ENCODE data around the gene KRTCAP2.
"Not testable (repeated sequence)": the region's sequence is repeated elsewhere in the genome, so short reads cannot be mapped to it uniquely, and the experiment has no call there.

Gene KRTCAP2

DNA sequence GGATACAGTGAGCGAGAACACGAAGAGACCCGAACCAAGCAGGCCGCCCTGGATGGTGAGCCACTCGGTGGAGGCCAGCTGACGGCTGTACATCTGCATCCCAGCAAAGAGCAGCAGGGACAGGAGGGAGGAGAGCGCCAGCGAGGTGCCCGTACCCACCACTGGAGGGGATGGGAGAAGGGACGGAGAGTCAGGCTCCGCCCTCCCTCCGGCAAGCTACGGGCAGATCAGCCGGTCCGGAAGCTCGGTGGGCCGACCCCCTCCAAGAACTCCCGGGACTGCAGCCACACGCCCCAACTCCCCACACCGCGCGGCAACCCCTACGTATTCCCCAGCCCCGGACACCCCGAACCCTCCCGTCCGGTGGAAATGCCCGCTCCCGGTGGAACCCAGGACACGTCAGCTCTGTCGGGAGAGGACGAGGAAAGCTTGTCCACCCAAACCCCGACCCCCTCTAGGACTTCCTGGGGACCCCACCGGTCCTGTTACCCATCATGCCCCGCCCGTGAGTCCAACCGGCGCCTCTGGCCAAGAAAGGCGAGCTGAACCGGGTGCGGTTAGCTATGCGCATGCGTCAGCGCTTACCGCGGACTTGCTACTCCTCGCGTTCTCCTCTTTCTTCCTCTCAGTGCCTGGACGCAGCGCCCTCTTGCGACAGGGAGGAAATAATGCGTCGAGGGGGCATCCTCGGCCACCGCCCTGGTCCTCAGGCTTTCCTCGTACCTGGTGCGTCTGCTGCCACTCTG, at the start of gene KRTCAP2:
Gene KRTCAP2 (minus strand): TSS at position 573 of the 746 bp plus-strand sequence. CDS start 80 bp downstream, at position 493.
- DNase-seq (ENCODE audit: low read depth): peak; percentile 97

DNA sequence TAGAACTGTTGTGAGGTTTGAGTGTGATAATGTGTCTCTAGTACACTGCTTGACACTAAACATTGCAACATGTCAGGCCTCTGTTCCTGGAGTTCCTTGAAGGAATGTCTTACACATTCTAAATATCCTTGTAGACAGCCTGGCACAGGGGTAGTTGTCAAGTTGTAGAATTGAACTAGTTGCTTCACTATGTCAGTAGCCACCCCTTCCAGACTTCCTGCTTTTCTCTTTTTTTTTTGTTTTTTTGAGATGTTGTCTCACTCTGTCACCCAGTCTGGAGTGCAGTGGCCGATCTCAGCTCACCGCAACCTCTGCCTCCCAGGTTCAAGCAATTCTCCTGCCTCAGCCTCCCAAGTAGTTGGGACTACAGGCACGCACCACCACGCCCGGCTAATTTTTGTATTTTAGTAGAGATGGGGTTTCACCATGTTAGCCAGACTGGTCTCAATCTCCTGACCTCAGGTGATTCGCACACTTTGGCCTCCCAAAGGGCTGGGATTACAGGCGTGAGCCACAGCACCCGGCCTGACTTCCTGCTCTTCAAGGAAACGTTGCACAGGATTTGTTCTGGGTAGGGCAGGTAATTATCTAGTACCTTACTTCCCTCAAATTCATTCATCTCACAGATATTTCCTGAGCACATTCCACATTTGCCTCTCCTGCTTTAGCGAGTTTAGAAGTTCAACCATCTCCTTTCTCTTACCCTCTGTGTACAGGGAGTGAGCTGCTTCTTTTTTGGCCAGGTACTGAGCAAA, 47.3 kb upstream of the KRTCAP2 start:
- DNase-seq (ENCODE audit: low read depth): not testable (repeated sequence)

DNA sequence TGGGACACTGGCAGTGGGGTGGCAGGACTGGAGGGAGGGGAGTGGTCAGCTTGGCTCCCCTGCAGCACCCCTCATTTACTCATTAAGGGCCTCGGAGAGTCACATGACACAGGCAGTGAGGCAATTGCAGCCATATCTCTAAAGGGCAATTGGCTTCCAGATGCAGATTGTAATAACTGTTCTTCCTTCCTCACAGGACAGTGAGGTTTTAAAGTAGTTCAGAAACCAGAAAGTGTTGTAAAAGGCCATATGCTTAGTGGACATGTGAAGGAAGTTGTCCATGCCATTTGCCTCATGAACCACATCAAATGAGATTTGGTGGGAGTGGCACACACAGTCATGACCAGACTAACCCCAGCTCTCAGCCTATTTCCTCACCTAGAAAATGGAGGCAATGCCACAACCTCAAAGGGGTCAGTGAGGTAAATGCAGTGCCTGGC, 46.5 kb upstream of the KRTCAP2 start:
- no peak for DNase-seq (ENCODE audit: low read depth)

DNA sequence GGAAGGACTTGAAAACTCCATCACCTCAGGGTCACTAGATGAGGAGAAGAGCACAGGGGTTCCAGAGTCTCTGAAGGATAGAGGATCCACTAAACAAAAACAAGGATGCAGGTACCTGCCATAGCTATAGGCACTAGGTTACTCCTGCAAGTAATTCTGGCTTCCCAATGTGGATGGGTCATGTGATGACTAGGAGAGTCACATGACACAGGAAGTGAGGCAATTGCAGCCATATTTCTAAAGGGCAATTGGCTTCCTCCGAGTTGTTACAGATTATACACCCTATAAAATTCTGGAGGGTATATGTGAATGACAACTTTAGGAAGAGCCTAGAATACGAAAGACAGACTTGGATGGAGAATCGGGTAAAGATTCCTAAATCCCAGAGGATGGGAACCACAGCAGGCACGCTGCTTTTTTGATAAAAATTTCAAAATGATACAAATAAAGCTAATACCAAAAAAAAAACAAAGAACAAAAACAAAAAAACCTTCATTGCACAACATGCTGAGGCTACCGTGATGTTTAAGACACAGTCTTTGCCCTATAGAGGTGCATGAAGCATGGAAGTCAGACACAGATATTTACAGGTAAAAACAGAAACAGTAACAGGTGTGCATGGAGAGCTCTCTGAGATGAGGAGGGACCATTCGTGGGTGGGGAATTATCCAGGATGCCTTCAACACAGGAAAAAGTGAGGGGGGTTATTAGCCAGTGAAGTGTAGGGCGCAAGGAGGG, 45.9 kb upstream of the KRTCAP2 start:
- DNase-seq (ENCODE audit: low read depth): no peak

DNA sequence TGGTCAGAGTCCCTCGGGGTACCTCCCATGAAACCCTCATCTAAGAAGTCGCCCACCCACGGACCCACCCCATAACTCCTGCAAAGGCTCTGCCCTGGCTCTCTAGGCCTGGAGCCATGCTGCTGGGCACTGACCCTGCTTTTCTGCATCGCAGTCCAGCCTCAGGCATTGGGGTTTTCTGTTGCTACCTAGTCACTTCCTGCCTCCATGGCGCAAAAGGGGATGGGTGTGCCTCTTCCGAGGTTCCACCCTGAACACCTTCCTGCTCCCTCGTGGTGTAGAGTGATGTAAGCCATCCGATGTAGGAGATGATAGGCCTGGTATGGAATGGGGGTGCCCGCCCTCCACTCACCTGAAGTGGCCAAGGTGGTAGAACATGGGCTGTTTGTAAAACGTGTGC, 41.6 kb upstream of the KRTCAP2 start:
- not testable (repeated sequence) for DNase-seq (ENCODE audit: low read depth)

DNA sequence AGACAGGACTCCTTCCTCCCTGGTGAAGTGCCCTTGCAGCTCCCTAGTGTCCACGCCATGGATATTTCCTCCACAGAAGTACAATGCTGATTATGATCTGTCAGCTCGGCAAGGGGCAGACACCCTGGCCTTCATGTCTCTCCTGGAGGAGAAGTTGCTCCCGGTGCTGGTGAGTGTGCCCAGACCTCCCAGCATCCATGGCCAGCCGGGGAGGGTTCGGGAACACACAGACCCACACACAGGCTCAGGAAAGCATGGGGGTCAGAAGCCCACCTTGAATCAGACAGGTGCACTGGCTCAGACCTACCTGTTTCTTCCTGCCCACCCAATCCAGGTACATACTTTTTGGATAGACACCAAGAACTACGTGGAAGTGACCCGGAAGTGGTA, 38.9 kb upstream of the KRTCAP2 start:
- DNase-seq (ENCODE audit: low read depth): not testable (repeated sequence)

DNA sequence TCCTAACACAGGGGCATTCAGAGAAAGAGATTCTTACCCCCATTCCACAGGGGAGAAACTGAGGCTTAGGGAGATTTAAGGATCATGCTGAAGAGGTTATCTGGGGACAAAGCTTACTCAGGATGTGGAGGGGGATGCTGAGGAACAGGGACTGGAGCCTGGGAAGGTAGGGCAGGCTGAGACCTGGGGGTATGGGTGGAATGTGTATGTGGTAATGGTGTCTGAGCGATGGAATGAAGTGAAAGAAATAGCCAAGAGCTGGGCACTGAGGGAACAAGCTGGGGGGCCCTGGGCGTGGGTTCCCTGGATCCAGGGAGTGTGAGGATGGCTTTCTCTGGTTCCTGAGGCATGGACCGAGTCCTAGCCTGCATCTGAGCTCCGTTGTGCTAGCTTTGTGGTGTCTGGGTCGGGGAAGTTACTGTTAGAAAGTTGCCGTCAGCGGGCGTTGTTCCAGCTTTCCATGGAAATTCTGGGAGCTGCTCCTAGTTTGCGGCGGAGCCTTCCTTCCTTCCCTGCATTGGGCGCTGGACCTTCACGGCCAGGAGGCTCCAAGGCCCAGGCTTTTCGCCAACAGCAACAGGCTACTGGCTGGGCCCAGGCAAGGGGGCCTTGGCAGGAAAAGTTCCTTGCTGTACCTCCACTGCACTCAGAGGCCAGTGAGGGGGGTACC, 38.4 kb upstream of the KRTCAP2 start:
- DNase-seq (ENCODE audit: low read depth): not testable (repeated sequence)

DNA sequence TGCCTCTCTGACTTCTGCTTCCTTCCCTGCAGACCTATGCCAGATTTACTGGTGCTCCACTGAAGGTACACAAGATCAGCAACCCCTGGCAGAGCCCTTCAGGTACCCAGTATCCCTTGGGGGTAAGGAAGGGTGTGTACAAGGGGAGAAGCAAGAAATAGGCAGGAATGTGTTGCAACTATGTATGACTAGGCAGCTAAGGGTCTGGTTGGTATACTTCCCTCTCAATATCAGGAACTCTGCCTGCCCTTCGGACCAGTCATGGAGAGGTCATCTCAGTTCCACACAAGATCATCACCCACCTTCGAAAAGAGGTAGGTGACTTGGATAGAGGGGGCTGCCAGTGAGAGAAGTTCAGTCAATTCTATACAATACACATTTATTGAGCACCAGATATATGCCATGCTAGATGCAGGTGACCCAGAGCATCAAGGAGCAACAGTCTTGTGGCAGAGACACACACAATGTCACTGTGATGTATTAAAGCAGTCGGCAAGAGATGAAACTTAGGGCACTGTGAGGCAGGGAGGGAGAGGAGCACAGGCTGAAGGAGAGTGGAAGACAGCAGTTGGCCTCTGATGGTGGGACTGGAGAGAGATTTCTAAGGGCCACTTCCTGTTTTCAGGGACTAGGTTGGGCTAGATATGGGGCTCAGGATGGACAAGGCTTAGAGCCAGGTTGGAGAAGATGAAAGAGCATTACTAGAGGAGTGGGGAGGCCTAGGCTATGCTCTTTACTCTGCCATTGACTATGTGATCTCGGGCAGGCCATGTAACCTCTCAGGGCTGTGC, 37.4 kb upstream of the KRTCAP2 start:
- no peak for DNase-seq (ENCODE audit: low read depth)

DNA sequence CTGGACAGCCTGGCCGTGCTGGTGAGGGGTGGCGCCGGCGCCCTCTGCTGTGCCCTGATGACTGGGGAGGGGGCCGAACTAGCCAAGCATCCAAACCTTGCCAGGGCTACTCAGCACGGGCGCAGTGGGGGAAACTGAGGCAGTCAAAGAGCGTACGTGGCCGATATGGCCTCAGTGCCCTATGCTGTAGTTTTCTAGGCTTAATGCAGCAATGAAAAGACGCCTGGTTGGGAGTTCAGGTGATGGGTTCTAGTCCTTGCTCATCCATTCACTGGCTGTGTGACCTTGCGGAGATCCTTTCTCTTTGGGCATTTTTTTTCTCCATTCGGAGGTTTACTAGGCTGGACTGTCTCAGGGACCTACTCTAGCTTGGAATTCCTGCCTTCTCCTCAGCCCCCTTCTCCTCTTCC, 36.2 kb upstream of the KRTCAP2 start:
- no peak for DNase-seq (ENCODE audit: low read depth)

DNA sequence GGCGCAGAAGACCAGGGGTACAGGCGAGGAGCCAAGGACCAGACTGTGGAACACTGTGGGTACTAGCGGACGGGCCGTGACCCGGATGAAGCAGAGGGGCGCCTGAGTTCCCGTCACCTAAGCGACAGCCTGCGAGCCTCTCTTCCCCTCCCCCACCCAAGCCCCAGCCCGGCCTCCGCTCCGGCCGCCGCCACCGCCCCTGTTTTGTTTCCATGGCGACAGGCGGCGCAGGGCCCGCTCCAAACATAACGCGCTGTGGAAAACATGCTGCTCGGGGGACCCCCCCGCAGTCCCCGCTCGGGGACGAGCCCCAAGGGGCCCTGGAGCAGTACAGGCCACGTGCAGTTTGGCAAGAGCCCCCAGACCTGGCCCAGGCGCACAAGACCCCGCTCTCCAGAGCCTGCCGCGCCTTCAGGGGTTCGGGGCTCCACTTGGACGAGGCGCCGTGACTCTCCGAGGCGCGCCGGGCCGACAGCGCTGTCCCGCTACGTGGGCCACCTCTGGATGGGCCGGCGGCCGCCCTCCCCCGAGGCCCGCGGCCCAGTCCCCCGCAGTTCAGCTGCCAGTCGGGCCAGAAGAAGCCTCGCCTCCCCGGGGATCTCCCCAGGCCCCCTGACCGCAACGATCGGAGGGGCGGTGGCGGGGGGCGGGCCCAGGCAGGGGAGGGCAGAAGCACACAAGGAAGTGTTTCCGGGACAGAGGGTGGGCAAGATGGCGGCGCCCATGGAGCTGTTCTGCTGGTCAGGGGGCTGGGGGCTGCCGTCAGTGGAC, 35.6 kb upstream of the KRTCAP2 start, which contains the start of gene MTX1:
Gene MTX1 (plus strand): TSS at position 155 of the 771 bp plus-strand sequence. CDS start 110 bp downstream, at position 265.
- DNase-seq (ENCODE audit: low read depth): peak; percentile 87

DNA sequence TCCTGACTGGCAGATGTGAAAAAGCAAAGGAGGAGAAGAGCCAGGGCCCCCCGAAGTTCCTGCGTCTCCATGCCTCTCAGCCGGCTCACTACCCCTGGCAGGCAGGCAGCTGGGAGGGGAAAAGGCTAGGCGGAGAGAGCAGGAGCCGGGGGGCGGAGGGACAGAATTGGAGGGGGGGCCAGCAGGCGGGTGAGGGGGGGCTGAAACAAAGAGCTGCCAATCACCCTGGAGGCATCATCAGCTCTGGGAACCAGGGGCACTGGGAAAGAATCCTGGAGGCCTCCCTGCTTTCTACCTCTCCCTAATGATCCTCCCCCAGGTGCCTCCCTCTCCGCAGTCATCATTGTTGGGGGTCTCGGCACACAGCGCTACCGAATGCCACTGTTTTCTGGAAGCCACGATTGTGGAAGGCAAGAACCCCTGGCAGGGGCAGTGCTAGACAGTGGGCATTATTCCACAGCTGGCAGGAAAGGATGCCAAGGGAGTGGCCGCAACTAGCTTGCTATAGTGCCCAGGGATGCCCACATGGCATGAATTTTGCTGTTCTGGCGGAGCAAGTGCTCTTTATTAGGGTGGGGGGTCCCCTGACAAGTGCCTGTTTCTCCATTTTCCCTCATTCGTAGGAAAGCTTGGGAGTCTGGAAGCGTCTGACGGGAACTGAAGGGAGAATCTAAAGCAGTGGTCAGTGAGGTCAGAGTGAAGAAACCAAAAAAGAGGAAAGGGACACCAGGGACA, 34.9 kb upstream of the KRTCAP2 start, which contains the start of gene THBS3:
Gene THBS3 (minus strand): TSS at position 92 of the 735 bp plus-strand sequence. CDS start 21 bp downstream, at position 71.
- peak; percentile 37 for DNase-seq (ENCODE audit: low read depth)

DNA sequence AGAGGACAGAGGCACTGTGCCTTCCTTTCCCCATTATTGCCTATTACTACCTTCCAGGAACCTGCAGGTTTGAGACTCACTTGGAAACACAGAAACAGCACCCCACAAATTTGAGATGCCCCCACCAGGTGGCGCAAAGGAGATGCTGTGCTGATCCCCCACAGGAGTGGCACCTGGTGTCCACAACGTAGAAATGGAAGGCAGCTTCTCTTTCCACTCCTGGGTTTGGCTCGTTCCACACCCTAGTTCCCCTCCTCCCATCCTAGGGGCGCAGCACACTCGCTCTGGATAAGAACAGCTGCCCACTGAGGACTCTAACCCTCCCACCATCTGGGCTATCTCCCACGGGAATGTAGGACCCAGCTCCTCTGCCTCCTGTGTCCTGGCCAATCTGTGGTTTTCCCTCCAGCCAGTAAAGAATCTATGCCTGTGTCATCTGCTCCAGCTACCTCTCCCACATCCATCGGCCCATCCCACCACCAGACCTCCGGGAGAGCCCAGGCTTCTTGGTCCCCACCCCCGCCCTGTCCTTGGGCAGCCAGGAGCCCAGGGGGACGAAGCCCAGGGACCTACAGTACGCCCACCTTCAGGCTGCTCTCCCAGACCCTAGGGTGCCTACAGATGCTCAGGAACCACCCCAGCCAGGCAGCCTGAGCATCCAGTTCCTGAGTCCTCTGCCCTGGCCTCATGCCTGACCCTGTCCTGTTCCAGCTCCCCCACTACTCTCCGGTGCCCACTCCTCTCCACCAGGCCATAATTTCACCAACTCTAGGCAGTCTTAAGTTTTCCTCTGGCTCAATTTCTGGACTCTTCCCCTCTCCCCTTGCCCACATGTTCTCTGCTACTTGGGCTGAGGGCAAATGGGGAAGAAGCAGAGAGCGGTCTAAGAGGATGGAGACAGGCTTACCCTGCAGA, 34.0 kb upstream of the KRTCAP2 start:
- DNase-seq (ENCODE audit: low read depth): peak; percentile 69

DNA sequence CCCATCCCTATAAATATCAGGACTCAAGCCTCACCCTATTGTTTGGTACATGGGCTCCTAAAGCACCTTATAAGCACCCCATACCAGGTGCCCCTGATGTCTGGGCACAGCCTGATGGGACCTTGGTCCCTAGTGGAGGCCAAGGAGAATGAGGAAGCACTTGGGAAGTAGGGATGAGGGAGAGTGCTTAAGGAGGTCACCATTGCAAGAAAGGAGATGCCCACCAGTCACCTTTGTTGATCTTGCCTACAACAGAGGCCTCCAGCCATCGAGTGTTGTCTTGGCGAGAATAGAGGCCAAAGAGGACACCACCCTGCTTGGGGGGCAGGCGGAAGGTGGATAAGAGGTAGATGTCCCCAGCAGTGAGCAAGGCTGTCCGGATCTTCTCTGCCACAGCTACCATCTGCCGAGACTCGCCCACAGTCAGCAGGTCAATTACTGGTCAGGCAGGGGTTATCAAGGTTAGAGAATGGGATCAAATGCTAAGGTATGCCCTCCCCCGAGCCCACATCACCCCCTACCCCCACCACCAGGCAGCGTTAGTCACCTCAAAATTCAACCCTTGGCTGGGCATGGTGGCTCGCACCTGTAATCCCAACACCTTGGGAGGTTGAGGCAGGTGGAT, 33.0 kb upstream of the KRTCAP2 start:
- DNase-seq (ENCODE audit: low read depth): no peak

DNA sequence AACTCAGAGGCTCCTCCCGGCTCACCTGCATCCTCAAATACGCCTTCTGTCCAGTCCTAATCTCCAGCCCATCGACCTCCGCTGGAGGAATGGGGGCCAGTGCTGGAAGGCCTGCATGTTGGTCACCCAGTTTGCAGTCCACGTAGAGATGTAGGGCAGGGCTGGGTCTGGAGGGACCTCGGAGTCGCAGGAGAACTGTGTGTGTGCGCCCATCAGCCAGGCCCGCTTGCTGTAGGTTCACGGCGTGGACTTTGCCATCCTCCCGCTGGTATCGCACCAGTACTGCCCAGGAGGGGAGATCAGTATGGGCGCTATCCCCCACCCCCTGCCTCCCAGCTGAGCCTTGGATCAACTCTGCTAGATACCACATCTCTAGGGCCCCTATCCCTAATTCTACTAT, 31.9 kb upstream of the KRTCAP2 start:
- DNase-seq (ENCODE audit: low read depth): no peak

DNA sequence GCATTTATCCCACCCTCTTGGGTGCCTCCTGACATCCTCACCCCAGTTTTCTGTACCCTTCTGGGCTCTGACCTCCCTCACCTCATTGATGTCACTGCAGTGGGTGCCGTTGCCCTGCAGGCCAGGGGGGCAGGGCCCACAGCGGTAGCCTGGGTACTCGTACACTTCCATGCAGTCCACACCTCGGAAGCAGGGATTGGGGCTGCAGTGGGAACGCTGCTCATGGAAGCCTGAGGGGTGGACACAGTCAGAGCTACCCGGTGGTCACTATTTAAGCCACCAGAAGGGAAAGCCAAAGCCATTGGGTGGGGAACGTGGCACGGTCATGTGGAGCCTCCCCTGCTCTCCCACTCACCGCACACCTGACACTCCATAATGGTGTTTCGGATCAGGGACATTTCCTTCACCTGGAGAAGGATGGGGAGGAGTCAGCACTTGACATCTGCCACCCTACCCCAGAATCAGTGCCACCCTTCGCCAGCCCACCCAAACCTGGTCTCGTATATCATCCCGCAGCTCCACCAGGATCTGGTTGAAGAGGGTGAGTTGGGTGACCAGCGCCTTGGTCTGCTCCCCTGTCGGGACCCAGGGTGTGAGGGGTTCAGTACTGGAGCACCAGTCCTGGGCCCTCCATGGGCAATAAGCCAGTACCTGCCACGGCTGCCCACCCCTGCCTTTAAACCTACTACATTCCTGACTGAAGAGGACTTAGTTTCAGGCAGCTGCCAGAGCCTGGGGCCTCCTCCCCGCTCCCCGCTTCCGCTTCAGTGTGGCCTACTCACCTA, 29.8 kb upstream of the KRTCAP2 start:
- DNase-seq (ENCODE audit: low read depth): no peak

DNA sequence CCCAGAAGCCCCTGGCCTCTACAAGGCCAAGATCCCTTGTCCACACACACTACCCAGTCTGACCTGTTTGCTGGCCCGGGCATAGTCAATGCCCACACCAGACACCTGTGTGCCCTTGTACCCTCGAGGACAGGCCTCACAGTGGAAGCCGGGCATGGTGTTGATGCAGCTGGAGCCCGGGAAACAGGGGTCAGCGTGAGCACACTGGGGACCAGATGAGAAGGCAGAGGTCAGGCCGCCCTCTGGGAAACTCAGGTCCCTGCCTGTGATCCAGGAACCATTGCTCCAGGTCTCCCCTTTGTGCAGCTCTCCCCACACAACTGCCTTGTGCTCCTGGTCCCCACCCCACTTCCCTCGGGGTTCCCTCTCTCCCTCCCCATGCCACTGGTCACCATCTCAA, 29.1 kb upstream of the KRTCAP2 start:
- no peak for DNase-seq (ENCODE audit: low read depth)

DNA sequence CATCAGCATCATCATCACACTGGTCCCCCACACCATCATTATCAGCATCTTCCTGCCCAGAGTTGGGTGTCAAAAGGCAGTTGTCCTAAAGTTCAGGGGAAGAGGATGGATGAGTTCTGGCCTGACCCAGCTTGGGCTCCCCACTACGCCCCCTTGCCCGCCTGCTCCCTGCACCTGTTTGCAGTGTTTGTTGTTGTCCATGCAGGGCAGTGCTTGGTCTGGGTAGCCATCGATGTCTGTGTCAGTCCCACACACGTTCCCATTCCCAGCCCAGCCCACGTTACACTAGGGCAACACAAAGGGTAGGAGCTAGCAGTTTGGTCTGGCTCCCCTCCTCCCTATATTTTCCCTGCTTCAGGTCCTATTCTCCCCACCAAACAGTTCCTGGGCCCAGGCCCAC, 27.8 kb upstream of the KRTCAP2 start:
- DNase-seq (ENCODE audit: low read depth): no peak
